Measurements from ENCODE around the gene ARFRP1.

DNA sequence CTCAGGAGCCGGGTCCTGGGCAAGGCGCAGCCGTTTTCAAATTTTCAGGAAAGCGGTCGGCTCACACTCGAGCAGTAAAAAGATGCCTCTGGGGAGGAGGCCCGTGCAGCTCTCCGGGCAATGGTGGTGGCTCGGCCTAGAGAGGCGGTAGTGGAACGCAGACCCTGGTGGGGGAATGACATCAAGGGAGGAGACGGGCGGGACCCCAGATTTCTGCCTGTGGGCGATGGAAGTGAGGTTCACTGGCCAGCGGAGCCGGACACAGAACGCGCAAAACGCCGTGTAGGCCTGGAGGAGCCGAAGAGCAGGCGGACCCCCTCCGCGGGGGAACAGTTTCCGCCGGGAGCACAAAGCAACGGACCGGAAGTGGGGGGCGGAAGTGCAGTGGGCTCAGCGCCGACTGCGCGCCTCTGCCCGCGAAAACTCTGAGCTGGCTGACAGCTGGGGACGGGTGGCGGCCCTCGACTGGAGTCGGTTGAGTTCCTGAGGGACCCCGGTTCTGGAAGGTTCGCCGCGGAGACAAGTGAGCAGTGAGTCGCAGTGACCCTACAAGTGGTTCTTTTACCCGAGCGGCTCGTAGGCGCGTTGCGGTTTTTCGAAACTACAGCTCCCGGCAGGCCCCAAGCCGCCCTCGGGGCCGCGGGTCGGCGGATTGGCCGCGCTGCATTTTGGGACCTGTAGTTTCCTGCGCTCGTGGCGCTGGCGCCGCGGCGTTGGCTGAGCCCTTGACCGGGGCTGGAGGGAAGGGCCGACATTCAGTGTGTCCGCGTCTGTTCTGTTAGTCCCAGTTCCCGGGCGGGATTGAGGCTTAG is 49.6 kb downstream of the ARFRP1 start, which contains the start of gene RTEL1:
- TF ChIP-seq, protein P1, sequence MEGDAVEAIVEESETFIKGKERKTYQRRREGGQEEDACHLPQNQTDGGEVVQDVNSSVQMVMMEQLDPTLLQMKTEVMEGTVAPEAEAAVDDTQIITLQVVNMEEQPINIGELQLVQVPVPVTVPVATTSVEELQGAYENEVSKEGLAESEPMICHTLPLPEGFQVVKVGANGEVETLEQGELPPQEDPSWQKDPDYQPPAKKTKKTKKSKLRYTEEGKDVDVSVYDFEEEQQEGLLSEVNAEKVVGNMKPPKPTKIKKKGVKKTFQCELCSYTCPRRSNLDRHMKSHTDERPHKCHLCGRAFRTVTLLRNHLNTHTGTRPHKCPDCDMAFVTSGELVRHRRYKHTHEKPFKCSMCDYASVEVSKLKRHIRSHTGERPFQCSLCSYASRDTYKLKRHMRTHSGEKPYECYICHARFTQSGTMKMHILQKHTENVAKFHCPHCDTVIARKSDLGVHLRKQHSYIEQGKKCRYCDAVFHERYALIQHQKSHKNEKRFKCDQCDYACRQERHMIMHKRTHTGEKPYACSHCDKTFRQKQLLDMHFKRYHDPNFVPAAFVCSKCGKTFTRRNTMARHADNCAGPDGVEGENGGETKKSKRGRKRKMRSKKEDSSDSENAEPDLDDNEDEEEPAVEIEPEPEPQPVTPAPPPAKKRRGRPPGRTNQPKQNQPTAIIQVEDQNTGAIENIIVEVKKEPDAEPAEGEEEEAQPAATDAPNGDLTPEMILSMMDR (IDR thresholded peaks at IDR 0.05; ENCODE audit: insufficient read depth, low read length, poor library complexity, severe bottlenecking) = no peak
- TF ChIP-seq EZH2phosphoT487 (conservative IDR thresholded peaks at IDR 0.05; ENCODE audit: low read length) = no peak
